Hematopoietic multipotent progenitor cell treated with erythropoietin and hydrocortisone succinate and interleukin-3 and kit ligand, for 17 days (in vitro differentiated cells): Measurements from ENCODE around the gene TNIP3.

Experiments used
- DNase-seq: peaks from one replicate; pipeline ENCODE4 v3.0.0-alpha.2; 2015; ENCODE audit warnings: low spot score

TNIP3 gene

DNA sequence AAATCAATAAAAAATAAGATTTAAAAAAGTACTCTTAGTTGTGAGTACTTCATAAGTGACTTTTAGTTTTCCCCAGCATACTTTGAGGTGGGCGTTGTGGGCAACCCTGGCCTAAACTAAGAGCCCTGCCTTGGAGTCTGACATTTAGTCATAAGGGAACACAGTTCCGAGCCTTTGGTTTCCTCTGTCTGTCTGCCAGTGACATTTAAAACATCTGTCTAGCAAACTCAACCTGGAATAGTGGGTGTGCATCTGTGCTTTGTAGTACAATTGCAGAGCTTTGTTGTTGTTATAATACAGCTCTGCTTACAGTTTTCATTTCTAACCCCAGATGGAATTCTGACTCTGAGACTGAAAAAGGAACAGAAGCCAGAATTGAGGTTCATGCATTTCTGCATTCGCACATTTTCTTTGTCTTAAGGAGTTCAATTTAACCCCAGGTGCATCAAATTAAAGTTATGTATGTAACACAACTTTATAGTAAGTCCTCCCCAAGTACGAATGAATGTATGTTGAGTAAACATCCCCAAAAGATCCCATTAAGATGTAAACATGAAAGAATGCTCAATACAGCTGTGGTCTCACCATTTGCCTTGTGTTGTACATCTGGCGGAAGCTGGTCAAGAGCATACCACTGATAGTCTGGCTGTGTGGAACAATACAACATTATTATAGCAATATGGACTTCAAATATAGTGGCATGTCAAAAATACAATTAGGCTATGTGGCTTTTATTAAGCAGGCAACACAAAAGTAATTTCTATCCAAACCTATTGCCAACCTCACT, 25.9 kb downstream of the TNIP3 start:
- DNase-seq = no peak

DNA sequence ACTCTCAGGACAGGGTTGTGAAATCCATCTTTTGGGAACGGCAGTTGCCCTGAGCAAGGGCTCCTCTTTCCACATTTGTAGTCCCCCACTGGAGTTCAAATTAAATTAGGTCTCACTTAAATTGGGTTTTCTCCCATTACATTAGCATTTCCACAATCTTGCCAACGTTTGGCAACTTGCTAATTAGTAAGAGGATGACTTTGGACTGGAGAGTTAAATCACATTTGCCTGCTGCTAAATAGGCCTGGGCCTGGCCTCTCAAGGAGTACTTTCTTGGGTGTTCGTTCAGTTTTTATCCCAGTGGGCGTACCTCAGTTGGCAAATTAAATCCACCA, 33.8 kb downstream of the TNIP3 start:
- DNase-seq = no peak

DNA sequence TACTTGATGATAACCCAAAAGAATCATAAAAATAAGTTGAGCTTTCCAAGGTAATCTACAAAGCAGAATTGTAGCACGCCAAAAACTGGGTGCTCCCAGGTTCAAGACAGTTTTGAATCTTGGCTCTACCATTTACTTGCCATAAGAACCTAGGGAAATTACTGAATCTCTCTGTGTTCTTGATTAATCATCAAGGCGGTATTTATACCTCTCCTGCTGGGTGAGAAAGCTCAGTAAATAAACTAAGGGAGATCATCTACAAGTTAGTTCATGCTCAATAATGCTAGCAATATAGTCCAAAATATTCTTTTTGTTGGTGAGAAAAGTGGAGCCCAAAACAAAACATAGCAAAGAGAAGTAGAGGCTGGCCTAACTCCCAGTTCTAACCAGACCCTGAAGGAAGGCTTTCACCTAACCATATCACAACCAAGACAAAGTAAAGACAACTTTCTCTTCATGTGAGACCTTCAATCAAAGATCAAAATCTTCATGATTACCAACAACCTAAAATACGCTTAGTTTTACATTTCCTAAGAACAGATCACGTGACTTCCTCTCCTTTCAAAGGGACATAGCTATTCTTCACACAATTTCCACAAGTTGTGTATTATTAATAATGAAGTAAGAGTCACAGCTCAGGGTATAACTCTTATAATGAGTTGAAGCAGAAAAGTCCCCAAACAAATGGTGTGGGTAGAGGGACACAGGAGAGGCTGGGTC, 34.4 kb downstream of the TNIP3 start:
- DNase-seq = no peak

- no peak for DNase-seq
These were observed 37.0 kb downstream of the TNIP3 start for GRCh38 chr4:121127100-121127499.

GRCh38 chr4:121126449-121127006, 37.6 kb downstream of the TNIP3 start:
- DNase-seq = no peak

DNA sequence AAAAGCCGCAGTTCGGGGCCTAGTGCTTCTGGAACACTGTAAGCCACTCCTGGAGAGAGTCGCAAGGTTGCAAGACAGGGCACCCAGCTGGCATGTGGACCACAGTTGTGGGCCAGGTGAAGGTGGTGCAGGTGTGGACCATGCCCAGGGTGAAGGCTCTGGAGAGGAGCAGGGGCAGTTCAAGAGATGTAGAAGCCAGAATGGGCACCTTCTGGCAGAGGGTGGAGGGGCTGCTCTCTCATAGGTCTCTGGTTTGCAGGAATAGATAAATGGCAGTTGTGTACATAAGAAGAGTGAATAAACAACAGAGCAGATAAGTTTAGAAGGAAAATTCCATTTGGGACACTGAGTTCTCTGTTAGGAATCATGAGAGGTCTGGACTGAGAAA, 38.6 kb downstream of the TNIP3 start:
- no peak for DNase-seq

GRCh38 chr4:121122661-121123060, 41.5 kb downstream of the TNIP3 start:
- no peak for DNase-seq

DNA sequence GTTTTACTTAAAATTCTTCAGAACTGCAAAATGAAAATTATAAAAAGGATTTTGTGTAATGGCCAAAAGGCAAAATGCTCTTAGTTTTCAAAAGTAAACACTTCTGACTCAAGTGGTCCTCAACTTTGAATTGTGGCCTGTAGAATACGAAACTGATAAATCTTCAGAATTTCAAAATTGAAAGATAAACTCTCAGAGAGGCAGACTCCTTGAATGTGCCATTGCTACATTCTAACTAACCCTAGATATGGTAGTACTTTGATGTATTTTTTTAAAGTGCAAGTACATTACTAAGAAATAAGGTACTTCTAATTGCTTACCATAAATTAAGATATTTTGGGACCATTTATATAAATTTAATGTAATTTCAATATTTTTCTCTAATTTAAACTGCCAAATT, 44.4 kb downstream of the TNIP3 start:
- DNase-seq = no peak

DNA sequence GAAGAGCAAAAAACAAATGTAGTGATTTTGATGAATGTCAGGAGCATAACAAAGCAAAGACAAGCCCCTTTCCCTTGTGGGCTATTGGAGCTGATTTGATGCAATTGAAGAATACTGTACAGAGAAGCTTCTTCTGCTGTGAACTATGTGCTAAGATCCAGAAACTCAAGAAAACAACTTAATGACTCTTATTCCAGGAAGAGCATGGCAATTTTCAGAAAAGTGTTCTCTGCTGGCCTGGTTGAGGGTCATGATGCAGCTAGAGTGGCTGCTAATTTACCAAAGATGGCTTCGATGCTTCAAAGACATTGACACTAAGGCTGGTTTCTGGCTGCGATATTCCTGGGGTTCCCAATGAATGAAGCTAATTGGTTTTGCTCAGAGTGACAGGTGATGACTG, 45.8 kb downstream of the TNIP3 start:
- DNase-seq = no peak

GRCh38 chr4:121114756-121115155, 49.4 kb downstream of the TNIP3 start:
- DNase-seq = no peak

GRCh38 chr4:121112530-121112929, 51.6 kb downstream of the TNIP3 start:
- no peak for DNase-seq

- DNase-seq = no peak
These were observed 55.6 kb downstream of the TNIP3 start for GRCh38 chr4:121108557-121108956.

DNA sequence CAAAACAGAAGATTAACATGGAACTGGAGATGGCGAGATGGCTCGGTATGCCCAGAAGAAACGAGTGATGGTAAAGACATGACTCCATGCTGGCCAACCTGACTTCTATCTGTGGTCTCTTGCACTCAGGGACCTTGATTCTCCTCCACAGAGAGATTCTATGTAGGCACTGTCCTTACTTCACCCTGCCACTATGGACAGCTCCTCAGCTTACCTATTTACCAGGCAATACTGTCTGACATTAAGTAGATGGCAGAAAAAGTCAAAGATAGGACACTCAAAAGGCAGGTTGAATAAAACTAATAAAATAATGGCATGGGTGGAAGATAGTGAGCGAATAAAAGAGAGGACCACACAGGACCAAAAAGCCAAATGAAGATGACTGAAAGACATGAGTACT, 56.6 kb downstream of the TNIP3 start:
- DNase-seq = no peak

- DNase-seq = no peak
These were observed 63.9 kb downstream of the TNIP3 start for GRCh38 chr4:121100093-121100775.

- no peak for DNase-seq
These were observed 65.9 kb downstream of the TNIP3 start for GRCh38 chr4:121098266-121098665.

DNA sequence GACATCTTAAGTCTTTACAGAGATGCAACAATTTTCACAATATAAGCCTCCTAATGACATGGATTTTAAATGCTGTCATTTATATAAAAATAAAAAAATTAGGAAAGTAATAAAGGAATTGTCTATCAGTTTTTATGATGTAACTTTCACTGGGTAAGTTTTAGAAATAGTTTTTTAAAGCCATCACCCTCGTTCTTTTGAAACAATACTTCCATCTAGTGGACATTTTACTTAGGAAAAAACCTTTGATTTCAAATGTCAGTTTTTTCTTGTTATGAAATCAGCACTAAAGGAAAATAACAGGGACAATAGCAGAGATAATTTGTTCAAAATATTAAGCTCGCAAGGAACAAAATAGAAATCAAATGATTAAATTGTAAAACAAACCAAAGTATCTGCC, 67.5 kb downstream of the TNIP3 start:
- DNase-seq = no peak

GRCh38 chr4:121096191-121096590, 67.9 kb downstream of the TNIP3 start:
- no peak for DNase-seq

GRCh38 chr4:121094297-121094966, 69.7 kb downstream of the TNIP3 start:
- DNase-seq = no peak

- no peak for DNase-seq
These were observed 70.9 kb downstream of the TNIP3 start for GRCh38 chr4:121093261-121093660.

DNA sequence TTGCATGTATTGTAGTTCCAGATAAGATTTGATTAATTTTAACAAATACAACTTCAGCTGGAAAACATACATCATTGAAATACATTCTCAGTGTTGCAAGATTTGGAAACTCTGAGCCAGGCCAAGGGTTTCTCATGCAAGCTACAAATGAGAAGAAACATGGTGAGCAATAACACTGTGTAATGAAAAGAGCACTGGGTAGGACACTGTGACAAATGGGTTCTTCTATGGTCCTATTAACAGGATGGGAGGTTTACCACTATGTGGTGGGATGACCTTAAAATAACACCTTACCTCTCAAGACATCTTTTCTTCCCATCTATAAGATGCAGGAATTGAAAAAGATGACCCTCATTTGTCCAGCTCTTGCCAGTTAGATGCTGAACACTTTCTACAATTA, 72.2 kb downstream of the TNIP3 start:
- DNase-seq = no peak

DNA sequence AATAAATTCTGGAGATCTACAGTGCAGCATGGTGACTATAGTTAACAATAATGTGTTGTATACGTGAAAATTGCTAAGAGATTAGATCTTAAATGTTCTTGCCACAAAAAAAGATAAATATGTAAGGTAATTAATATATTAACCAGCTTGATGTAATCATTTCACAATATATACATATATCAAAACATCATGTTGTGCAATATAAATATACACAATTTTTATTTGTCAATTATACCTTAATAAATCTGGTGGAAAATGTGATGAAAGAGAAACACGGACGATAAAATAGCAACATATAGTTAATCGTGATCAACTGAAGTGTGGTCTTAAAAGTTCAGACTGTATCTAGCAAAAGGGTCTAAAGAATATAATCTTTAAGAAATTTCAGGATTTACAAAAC, 75.3 kb downstream of the TNIP3 start:
- no peak for DNase-seq
